Peyer's patch (tissue), 4 donors: ENCODE data around the gene CHP1.
"Not testable (repeated sequence)": the region's sequence is repeated elsewhere in the genome, so short reads cannot be mapped to it uniquely, and the experiment has no call there.

ENCODE experiments used
- CTCF ChIP-seq, 6 experiments: fragments of 450-650 bp in 4 of 6; fragments of 200-600 bp in 2 of 6; sonication (generic) in 1 of 6; IDR thresholded peaks; one replicate each; pipeline ENCODE4 v1.5.1; 2017 to 2019; ENCODE audit warnings: antibody characterized with exemption in 6 of 6, mild to moderate bottlenecking in 3 of 6, moderate library complexity in 1 of 6
- POLR2A ChIP-seq, 2 donors: fragments of 450-650 bp; IDR thresholded peaks; one replicate each; pipeline ENCODE4 v1.5.1; 2017; ENCODE audit warnings: antibody characterized with exemption in 2 of 2, mild to moderate bottlenecking in 2 of 2, moderate library complexity in 2 of 2

- not testable (repeated sequence) for TF ChIP-seq CTCF, POLR2A (IDR thresholded peaks at IDR 0.05)
Observed at GRCh38 chr15:41320805-41321330, 89.8 kb downstream of the CHP1 start.
